Suppressor macrophage (primary cell): Measurements from ENCODE around the gene ZC4H2.
A peak's percentile ranks its signal among the peaks of the same experiment; 100 is the strongest.
"Not testable (repeated sequence)": the region's sequence is repeated elsewhere in the genome, so short reads cannot be mapped to it uniquely, and the experiment has no call there.

Source experiments
- DNase-seq, 4 experiments: peaks; one replicate each; pipeline ENCODE4 v3.0.0-alpha.2; 2020 to 2022
- total RNA-seq, 17 experiments: gene quantifications; one replicate each; lab custom pipeline; 2026; ENCODE audit warnings: mixed read lengths in 6 of 17, inconsistent platforms in 3 of 17; lab: John Stamatoyannopoulos, UW

The ZC4H2 gene
- total RNA-seq, result 0.76 to 4.2 (median 1.8) reads per million in 17 experiments

GRCh38 chrX:64975989-64976672 is at the start of gene ZC4H2:
ZC4H2 (minus strand) TSS chrX:64976450; CDS start chrX:64976377, 73 bp downstream.
- peak; percentile 73 to 84 (median 77) for DNase-seq

DNA sequence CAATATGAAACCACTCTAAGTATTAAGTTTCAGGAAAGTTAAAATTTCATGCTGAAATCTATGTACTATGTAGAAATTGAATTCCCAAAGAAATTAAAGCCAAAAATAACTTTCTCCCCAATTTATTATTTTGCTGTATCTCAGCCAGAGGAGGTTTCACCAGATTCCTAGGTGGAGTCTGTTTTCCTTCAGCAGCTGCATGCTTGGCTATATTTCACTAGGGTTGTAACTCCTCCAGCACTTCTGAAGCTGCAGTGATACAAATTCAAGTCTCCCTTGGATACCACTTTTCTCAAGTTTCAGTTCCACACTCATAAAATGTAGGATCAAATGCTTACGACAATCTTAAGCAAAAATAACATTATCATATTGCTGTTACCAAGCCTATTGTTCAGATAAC is 41.2 kb upstream of the ZC4H2 start:
- DNase-seq, result no peak

DNA sequence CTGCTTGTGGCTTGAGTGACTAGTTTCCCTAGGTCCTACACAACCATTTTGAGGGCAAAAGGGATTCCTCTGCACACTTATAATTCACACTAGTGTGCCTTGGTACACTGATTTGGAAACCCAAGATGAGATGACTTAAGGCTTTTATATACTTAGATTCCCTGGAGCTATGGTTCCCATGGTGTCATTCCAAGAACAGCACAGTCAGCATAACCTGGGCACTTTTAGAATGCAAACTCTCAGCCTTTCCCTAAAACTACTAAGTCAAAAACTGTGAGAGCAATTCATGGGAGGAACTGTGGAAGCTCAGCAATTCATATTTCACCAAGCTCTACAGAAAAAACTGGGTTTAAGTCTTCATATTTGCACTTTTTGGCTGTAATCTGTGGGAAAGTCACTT is 38.0 kb upstream of the ZC4H2 start:
- no peak for DNase-seq

GRCh38 chrX:65009459-65009858 is 33.2 kb upstream of the ZC4H2 start:
- DNase-seq, result no peak

- not testable (repeated sequence) for DNase-seq
Measured at GRCh38 chrX:65002208-65002607, 26.0 kb upstream of the ZC4H2 start.

- DNase-seq, result no peak
Measured at GRCh38 chrX:64996805-64997204, 20.6 kb upstream of the ZC4H2 start.

- no peak for DNase-seq
Measured at GRCh38 chrX:64994131-64994798, 18.0 kb upstream of the ZC4H2 start.

GRCh38 chrX:64977830-64978229 is 1.6 kb upstream of the ZC4H2 start:
- peak in 1 of 4 experiments; percentile 1 for DNase-seq

DNA sequence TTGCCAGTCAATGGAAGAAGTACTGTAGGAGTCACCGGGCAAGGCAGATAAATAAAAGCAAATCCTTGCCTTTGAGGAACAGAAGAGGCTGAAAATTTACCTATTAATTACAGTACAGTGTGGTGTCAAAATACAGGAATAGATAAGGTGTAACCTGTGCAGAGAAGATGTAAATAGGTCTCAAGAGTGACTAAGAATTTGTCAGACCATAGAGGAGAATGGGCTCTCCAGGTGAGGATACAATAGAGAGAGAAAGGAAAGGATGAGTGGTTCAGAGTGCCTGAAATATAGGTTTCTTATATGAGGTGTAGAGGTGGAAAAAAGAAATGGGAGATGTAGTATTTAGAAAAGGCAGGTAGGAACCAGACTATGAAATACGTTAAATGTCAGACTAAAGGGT is 801 bp upstream of the ZC4H2 start:
- DNase-seq, result no peak

- no peak for DNase-seq
Measured at GRCh38 chrX:64976673-64977040, 407 bp upstream of the ZC4H2 start.

DNA sequence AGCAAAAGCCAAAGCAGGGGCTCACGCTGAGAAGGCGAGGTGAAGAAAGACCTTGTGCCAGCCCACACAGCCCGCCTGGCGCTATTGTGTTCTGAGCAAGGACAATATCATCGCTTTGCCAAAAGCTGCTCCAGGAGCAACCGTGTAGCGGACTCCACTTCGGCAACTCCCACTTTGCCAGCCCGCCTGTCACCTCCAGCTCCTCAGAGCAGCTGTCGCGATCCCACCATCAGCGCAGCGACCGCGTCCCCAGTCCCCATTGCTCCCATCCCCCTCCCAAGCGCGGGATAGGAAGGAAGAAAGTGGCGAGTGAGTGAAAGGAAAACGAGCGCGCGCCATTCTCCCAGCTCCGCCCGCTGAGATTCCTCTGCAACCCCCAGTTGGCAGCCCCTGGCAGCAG is 759 bp downstream of the ZC4H2 start:
- peak; percentile 0 to 21 (median 14) for DNase-seq

- no peak for DNase-seq
Measured at GRCh38 chrX:64925480-64925879, 50.8 kb downstream of the ZC4H2 start.

DNA sequence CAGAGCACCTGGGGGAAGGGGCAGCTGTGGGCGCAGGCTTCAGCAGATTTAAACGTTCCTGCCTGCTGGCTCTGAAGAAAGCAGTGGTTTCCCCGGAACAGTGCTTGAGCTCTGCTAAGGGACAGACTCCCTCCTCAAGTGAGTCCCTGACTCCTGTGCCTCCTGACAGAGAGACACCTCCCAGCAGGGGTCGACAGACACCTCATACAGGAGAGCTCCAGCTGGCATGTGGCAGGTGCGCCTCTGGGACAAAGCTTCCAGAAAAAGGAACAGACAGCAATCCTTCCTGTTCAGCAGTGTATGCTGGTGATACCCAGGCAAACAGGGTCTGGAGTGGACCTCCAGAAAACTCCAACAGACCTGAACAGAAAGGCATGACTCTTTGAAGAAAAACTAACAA is 68.1 kb downstream of the ZC4H2 start:
- DNase-seq, result no peak

- DNase-seq, result peak; percentile 31 to 52 (median 42)
Measured at GRCh38 chrX:64894454-64895038, 81.7 kb downstream of the ZC4H2 start.

DNA sequence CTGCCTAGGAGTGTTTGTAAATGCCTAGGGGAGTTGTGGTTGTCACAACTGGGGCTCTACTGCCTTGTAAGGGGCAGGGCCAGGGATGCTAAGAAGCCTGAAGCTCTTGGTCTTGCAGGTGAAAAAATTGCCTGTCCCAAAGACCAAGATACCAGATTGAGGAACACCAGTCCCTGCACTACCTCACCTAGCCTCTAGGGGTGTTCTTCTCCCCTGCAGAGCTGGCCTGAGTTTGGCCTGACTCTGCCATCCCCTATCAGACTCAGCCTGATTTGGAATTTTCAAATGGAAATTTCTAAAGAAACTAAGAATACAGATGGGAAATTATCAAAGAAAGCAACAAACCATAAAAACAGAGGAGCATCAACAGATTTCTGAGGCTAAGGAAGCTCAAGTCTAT is 90.4 kb downstream of the ZC4H2 start:
- peak in 3 of 4 experiments; percentile 1 to 23 (median 9) for DNase-seq

- not testable (repeated sequence) for DNase-seq
Measured at GRCh38 chrX:64878709-64879108, 97.5 kb downstream of the ZC4H2 start.

DNA sequence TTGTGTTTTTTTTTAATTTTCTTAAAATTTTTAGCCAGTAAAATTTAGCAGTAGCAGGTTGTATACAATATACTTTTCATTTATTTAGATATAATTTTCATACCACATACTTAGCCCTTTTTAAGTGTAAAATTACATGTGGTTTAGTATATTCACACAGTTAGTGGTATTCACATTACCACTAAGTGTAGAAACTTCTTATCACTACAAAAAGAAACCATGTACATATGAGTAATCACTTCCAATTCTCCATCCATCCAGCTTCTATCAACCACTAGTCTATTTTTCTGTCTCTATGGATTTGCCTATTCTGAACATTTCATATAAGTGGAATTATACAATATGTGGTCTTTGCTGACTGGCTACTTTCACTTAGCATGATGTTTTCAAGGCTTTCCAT is 109.0 kb downstream of the ZC4H2 start:
- no peak for DNase-seq
